Measurements from ENCODE around the gene CPAMD8.

- TF ChIP-seq CTCF (IDR thresholded peaks at IDR 0.05) (no peak), POLR2A (IDR thresholded peaks at IDR 0.05) (no peak)
These were observed 167.0 kb downstream of the CPAMD8 start for GRCh38 chr19:16859626-16860025.
